Panc1 (cell line): ENCODE measurements around the gene KANSL1L.

ENCODE experiments used
- CTCF ChIP-seq: fragments of 450-650 bp; IDR thresholded peaks from 2 replicates; pipeline ENCODE4 v1.5.1; 2017; ENCODE audit warnings: mild to moderate bottlenecking
- POLR2AphosphoS5 ChIP-seq: IDR thresholded peaks from 2 replicates; pipeline ENCODE4 v1.6.1; 2012; ENCODE audit warnings: mild to moderate bottlenecking, low read depth, low read length, moderate library complexity
- TCF7L2 ChIP-seq: IDR thresholded peaks from 2 replicates; pipeline ENCODE4 v1.6.1; 2011; ENCODE audit warnings: mild to moderate bottlenecking, low read depth, low read length, inconsistent platforms

GRCh38 chr2:210170446-210171303 is 534 bp downstream of the KANSL1L start:
- TF ChIP-seq CTCF, result no peak
- TF ChIP-seq POLR2AphosphoS5, result peak; percentile 80
- peak; percentile 92 for TF ChIP-seq TCF7L2
